IPS-18c (cell line): Measurements from ENCODE around the gene PROKR1.
"Not testable (repeated sequence)": the region's sequence is repeated elsewhere in the genome, so short reads cannot be mapped to it uniquely, and the experiment has no call there.

Source experiments
- H3K4me3 ChIP-seq: 2 replicates; pipeline ENCODE4 v1.7.0; 2013; ENCODE audit warnings: low read depth, mild to moderate bottlenecking, low read length, moderate library complexity; ENCODE audit not compliant: insufficient read depth
- H3K9me3 ChIP-seq: one replicate; pipeline ENCODE4 v1.6.1; 2013; ENCODE audit warnings: mild to moderate bottlenecking, low read length, moderate library complexity; ENCODE audit not compliant: control insufficient read depth, insufficient read depth

PROKR1 gene

GRCh38 chr2:68645523-68645922 is 2.1 kb downstream of the PROKR1 start:
- no peaks in the 10 kb centered on the region for H3K9me3 ChIP-seq
- no peak overlapping the region for H3K4me3 ChIP-seq

DNA sequence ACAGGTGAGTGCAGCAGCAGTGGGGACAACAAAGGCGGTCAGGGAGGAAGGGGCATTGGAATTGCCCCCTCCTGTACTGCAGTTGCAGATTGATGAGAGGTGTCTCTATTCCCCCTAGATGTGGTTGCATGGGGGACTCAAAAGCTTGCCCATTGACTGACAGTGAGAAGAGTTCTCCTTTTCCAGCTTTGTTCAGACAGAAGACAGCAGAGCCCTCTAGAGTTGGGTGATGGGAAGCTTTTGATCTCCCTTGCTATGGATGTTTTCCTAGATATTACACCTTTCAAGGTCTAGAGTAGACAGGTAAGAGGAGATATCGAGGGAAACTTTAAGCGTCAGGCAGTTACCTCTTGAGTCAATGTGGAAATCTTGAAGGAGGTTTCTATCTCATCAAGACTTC is 2.9 kb downstream of the PROKR1 start:
- Histone ChIP-seq H3K9me3 (no peaks in the 10 kb centered on the region), H3K4me3 (no peak overlapping the region)

DNA sequence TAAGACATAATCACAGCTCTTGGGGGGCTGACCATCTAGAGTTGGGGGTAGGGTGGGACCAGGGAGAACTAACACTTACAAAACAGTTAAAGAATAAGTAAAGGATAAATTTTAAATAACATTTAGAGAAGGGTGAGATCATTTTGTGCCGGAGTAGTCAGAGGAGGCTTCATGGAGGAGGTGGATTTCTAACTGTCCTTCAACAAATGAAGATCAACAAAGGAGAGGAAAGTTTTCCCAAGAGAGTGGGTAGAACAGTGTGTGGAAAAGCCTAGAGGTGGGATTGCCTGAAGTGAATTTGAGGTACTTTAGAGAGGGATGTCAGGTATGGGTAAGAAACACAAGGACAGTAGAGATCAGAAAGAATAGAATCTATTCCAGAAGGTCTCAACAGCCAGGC is 7.3 kb downstream of the PROKR1 start:
- Histone ChIP-seq H3K4me3 (no peak overlapping the region), H3K9me3 (no peaks in the 10 kb centered on the region)

GRCh38 chr2:68653034-68653433 is 9.7 kb downstream of the PROKR1 start:
- no peak overlapping the region for H3K4me3 ChIP-seq
- H3K9me3 ChIP-seq = no peaks in the 10 kb centered on the region

GRCh38 chr2:68653538-68653982 is 10.2 kb downstream of the PROKR1 start:
- Histone ChIP-seq H3K9me3 (no peaks in the 10 kb centered on the region), H3K4me3 (no peak overlapping the region)

DNA sequence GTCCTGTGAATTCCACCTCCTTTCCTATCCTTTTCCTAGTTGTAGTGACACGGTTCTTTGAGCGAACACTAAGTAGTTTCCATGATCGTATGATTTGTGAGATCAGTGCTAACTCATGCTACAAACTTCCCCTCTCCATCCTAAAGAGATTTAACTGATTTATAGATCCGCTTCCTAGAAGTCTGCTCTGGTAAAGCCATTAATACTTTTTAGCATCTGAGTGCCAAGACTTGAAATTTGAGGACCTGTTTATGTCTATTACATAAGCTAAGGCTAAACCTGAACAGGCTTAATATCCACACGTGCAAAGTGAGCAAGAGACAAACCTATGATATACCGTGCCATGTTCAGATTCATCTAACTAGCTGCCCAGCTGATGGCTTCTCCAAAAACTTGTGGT is 14.9 kb downstream of the PROKR1 start:
- Histone ChIP-seq H3K9me3 (no peaks in the 10 kb centered on the region), H3K4me3 (no peak overlapping the region)

DNA sequence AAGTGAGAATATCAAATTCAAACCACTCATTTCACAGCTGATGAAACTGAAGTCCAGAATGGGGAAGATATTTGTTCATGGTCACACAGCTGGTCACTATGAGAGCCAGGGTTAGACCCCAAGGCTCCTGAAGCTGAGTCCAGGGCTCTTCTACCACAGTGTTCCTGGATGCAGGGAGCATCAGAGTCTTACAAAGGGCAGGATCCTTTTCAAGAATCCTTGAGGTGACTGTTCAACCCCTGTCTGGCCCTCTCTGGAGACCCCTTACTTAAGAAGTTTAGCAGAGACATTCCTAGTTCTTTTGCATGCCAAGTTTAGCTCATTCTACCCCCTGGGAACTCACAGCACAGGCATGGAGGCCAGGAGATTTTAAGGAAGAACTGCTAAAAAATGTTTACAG is 15.7 kb downstream of the PROKR1 start:
- Histone ChIP-seq H3K4me3 (no peak overlapping the region), H3K9me3 (no peaks in the 10 kb centered on the region)

GRCh38 chr2:68660658-68661057 is 17.3 kb downstream of the PROKR1 start:
- Histone ChIP-seq H3K9me3 (no peaks in the 10 kb centered on the region), H3K4me3 (no peak overlapping the region)

GRCh38 chr2:68662466-68662865 is 19.1 kb downstream of the PROKR1 start:
- H3K4me3 ChIP-seq = no peak overlapping the region
- H3K9me3 ChIP-seq = no peaks in the 10 kb centered on the region

- Histone ChIP-seq H3K4me3 (no peak overlapping the region), H3K9me3 (no peaks in the 10 kb centered on the region)
Measured at GRCh38 chr2:68663371-68664156, 20.2 kb downstream of the PROKR1 start.

DNA sequence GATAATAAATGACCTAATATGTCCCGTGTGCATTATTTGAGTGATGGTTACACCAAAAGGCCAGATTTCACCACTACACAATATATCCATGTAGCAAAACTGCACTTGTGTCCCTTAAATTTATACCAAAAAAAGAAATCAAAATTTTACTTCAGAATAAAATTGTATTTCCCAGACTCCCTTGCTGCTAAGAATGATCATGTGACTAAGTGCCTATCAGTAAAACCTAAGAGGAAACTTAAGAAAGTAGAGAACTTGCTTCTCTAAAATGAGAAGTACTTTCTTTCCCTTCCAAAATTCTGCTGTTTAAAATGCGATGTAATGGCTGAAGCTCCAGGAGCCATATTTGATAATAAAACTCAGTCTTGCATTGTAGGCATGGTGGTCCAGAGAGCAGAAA is 24.0 kb downstream of the PROKR1 start:
- Histone ChIP-seq H3K4me3 (no peak overlapping the region), H3K9me3 (no peaks in the 10 kb centered on the region)

DNA sequence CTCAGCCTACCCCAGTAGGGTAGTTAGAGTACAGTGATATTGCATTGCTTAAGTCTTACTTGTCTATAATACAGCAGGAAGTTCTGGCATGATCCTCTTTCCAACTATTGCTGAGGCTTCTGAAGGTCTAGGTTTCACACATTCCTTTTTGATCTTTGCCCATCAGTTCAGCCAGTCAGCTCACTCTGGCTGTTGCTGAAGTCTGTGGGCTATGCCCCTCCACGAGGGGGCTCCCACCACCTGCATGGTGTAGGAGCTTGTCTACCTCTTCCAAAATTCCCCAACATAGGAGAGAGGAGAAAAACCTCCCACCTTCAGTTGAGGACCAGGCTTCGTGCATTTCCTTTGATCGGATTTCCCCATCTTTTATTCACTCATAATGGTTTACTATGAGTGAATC is 26.3 kb downstream of the PROKR1 start:
- Histone ChIP-seq H3K4me3 (no peak overlapping the region), H3K9me3 (no peaks in the 10 kb centered on the region)

GRCh38 chr2:68671961-68672360 is 28.6 kb downstream of the PROKR1 start:
- Histone ChIP-seq H3K9me3 (no peaks in the 10 kb centered on the region), H3K4me3 (no peak overlapping the region)

DNA sequence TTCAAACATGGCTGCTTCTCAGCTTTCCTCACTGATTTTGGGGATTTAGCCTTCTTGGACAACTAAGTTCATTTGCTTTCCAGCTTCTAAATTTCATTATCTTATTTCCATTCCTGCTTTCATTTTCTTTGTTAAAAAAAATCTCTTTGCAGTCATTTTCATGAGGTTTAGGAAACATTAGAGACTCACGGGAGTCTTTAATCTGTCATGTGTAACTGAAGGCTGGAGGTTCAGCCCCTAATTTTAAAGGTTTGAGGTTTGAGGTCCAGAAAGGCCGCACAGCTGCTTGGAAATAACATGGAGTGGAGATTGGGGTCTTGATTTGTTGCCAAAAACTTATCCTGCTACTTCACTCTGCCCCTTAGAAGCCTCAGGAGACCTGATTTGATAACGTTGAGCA is 30.3 kb downstream of the PROKR1 start:
- Histone ChIP-seq H3K9me3 (no peaks in the 10 kb centered on the region), H3K4me3 (no peak overlapping the region)

- no peak overlapping the region for H3K4me3 ChIP-seq
Measured at GRCh38 chr2:68675470-68675869, 32.1 kb downstream of the PROKR1 start.

DNA sequence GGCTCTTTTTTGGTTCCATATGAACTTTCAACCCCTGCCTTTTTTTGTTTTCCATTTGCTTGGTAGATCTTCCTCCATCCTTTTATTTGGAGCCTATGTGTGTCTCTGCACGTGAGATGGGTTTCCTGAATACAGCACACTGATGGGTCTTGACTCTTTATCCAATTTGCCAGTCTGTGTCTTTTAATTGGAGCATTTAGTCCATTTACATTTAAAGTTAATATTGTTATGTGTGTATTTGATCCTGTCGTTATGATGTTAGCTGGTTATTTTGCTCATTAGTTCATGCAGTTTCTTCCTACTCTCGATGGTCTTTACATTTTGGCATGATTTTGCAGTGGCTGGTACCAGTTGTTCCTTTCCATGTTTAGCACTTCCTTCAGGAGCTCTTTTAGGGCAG is 34.5 kb downstream of the PROKR1 start:
- not testable (repeated sequence) for H3K4me3 ChIP-seq, H3K9me3 ChIP-seq

More at GRCh38 chr2:68675470-68675869, 32.1 kb downstream of the PROKR1 start:
- H3K9me3 ChIP-seq = no peaks in the 10 kb centered on the region

GRCh38 chr2:68679166-68679916 is 36.0 kb downstream of the PROKR1 start:
- H3K9me3 ChIP-seq, H3K4me3 ChIP-seq: not testable (repeated sequence)

- H3K9me3 ChIP-seq, H3K4me3 ChIP-seq: not testable (repeated sequence)
Measured at GRCh38 chr2:68679917-68680267, 36.5 kb downstream of the PROKR1 start.
